CD1c-positive myeloid dendritic cell (primary cell): ENCODE results near the gene HHIPL1.
"Not testable (repeated sequence)": the region's sequence is repeated elsewhere in the genome, so short reads cannot be mapped to it uniquely, and the experiment has no call there.

ENCODE experiments used
- DNase-seq: peaks from one replicate; pipeline ENCODE4 v3.0.0-alpha.2; 2016; ENCODE audit errors: extremely low spot score

The HHIPL1 gene

DNA sequence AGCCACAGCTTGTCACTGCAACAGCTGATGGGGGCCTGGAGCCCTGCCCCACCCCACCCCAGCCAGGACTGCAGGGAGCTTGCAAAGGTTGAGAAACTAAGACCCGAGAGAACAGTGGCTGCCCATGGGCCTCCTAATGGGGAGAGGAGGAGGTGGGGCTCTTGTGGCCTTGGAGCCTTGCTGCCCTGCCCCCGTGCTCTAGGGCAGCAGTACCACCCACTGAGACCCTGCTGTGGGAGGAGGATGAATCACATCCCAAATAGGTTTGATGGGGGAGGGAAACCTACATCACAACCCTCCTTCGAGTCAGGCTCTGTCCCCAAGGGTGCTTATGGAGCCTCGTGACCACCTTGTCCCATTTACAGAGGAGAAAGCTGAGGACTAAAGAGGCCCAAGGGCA, 15.9 kb downstream of the HHIPL1 start:
- no peak for DNase-seq

DNA sequence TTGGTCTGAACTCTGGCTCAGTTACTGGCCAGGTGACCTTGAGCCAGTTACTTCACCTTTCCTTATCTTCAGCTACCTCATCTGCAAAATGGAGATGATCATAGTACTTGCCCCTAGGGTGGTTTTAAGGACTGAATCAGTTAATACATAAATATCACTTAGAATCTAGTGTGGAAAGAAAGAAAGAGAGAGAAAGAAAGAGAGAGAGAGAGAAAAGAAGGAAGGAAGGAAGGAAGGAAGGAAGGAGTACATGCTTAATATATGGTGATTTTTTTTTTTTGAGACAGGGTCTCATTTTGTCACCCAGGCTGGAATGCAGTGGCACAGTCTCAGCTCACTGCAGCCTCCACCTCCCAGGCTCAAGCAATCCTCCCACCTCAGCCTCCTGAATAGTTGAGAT, 16.3 kb downstream of the HHIPL1 start:
- DNase-seq = not testable (repeated sequence)

DNA sequence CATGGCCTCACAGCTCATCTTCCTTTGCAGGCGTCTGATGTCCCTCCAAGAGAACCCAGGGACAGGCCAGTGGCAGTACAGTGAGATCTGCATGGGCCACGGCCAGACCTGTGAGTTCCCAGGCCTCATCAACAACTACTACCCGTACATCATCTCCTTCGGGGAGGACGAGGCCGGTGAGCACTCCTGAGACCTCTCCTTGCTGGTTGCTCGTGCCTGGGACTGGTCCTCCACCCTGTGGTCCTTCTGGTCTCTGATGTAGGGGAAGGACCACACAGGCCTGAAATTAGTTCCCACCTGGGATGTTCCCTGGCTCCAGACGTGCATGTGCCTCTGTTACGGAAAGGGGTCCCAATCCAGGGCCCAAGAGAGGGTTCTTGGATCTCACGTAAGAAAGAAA, 17.9 kb downstream of the HHIPL1 start:
- no peak for DNase-seq

DNA sequence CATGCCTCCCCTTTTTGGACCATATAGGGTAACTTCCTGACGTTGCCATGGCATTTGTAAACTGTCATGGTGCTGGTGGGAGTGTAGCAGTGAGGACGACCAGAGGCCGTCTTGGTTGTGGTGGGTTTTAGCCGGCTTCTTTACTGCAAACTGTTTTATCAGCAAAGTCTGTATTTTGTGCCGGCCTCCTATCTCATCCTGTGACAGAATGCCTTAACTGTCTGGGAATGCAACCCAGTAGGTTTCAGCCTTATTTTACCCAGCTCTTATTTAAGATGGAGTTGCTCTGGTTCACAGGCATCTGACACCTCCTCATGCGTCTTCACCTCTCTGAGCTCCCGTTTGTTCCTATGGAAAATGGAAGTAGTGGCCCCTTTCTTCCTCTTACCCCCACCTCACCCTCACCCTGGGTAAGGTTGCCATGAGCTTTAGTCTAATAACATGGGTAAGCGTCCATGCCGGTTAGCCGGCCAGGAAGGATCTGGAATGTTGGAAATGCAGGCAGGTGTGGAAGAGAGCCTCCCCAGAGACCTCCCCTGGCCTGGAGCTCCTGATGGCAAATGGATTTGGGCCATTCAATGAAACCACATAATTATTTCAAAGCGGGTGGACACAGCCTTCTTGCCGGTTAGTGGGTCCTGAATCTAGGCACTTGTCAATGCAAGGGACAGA, 18.6 kb downstream of the HHIPL1 start:
- DNase-seq = no peak

DNA sequence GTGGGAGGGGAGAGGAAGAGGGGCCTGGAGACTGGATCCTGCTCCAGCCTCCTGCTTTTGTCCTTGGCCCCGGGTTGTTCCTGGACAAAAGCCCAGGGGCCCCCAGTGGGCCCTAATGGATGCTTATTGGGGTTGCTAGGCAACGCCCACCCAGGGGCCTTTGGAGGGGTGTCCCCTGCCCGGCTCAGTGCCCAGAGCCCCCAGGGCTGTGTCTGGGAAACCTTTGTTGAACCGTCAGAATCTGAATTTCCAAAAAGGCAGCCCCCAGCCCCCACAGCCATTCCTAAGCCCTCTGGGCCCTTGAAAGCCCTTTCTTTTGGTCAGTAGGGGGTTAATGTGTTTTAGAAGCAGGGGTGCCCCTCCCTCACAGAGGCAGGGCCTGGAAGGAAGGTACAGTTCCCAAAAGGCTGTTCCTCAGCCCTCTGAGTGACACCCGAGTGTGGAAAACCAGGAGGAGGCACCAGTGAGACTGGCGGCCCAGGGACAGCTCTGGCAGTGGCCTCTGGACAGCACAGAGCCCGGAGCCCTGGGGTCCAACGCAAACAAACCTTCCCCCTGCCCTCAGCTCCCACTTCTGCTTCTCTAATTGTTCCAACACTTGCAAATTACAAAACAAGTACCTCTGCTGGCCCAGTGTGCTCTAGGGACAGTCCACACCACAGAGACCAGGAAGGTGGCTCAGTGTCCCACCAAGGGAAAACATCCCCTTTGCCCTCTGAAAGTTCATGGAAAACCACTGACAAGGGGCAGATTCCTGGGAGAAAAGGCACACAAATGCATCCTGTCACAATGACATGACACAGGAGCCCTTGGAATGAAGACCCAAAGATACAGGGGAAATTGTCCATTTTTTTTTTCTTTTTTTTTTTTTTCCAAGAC, 19.4 kb downstream of the HHIPL1 start:
- no peak for DNase-seq

DNA sequence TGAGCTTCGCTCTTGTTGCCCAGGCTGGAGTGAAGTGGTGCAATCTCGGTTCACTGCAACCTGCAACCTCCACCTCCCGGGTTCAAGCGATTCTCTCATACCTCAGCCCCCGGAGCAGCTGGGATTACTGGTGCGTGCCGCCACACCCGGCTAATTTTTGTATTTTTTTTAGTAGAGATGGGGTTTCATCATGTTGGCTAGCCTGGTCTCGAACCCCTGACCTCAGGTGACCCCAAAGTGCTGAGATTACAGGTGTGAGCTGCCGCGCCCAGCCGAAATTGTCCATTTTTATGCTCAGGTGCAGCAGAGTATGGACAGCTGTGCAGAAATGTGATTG, 20.0 kb downstream of the HHIPL1 start:
- DNase-seq = no peak

DNA sequence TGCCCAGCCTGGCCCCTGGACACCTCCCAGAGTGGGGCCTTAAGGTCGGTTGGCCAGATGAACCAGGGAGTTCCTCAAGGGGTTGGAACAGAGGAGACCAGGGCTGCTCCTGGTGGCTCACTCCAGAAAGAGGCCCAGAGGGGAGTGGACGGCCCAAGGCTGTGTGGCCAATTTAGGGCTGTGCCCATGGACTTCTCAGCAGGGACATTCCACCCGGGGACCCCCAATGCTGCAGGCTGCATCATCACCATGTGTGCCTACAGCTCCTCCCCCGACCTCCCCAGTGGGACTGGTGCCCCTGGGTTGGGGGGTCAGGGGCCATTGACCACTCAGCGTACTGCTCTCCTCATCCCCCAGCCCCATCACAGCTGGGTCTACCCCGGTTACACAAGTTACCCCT, 21.6 kb downstream of the HHIPL1 start:
- DNase-seq = no peak

DNA sequence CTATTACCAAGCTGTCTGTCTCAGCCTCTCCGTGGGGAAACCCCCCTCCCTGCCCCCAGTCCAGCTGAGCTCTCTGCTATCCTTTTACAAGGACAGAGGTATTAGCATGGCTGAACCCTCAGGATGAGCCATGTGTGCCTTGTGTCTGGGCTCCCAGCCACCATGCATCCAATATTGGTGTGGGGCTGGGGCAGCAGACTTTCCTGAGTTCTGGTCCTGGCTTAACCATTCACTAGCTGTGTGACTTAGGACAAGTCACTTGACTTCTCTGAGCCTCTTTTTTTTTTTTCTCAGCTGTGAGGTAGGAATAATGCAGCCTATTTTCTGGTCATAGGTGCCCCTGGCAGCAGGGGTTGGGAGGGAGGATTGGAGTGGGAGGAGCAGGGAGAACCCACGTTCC, 22.1 kb downstream of the HHIPL1 start:
- no peak for DNase-seq

DNA sequence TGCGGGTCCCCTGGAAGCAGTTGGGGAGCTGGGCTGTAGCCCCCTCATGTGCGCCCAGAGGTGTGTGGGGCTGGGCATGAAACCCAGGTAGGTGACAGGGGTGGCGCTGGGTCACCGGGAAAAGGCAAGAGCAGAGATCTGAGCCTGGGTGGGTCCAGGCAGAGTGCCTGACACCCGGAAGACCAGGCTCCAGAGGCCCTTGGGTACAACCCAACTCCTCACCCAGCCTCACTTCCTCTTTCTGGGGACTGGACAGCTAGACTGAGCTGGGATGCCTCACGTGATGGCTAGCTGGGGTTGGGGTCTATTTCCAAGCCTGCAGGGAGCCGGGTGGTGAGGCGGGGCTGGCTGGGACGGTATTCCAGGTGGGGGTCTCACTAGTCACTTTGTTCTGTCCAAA, 22.9 kb downstream of the HHIPL1 start:
- no peak for DNase-seq

DNA sequence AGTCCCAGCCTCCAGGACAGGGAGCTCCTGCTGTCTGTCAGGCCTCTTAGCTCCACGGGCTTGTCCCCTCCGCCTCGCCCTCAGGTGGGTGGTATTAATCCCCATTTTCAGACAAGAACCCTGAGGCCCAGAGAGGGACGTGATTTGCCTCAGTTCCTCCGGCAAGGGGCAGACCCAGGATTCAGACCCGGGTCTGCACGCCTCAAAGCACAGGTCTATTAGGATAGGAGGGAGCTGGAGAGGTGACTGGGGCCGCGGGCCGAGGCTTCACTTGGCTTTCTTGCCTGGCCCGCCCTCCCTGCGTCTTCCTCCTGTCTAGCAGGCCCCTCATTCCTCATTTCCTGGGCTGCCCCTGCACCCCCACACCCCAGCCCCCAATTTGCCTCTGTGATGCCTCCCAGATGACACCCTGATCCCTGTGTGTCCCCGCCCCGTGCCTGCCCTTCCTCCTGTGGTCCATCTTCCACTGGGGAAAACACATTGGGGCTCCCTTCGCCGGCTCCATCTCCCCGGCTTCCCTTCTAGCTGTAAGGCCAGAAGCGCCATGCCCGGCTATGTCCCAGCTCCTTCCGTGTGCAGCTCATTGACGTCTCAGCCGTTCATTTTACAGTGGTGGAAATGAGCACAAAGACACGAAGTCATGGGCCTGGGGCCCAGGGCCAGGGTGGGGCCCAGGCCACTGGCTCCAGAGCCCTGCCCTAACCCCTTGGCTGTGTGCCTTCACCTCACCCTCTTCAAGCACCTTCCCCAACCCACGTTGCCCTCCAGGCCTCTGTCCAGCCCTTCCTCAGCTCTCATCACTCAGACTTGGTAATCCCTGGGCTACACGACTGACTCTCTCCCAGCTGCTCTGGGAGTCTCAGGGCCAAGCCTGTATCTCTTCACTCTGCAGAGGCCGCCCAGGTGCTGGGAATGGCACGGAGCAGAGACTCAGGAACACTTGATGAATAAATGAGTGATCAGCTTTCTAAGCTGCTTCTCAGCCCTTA, 23.7 kb downstream of the HHIPL1 start:
- DNase-seq = no peak

DNA sequence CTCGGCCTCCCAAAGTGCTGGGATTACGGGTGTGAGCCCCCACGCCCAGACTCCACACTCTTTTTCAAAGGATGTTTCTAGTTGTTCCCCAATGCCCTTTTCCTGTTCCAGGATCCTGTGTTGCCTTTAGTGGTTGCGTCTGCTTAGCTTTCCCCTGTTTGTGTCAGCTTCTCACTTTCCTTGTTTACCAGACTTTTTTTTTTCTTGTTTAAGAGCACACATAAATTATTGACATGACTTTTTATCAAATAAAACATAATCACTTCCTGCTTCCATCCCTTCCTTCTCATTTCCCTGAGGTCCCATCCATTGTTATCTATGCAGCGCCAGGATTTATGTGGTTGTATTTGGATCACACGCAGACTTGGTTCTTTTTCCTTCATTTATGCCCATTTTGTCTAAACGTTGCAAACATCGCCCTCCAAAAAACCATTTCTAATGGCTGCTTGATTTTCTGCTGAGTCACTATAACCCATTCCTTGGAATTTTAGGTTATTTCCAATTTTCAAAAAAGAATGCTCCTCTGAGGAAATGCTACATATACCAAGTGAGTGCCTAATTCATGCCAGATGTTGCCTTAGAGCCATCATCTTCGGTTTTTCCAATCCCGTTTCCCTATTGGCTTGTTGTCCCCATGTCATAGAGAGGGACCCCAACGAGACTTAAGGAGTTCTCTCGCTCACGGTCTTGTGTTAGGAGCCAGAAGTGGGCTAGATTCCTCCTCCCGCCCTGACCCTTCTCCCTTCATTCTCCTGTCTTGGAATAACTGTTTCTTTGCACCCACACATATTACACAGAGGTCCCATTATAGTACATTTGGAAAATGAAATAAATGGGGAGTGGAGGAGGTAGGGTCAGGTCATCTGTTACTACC, 25.7 kb downstream of the HHIPL1 start:
- no peak for DNase-seq

DNA sequence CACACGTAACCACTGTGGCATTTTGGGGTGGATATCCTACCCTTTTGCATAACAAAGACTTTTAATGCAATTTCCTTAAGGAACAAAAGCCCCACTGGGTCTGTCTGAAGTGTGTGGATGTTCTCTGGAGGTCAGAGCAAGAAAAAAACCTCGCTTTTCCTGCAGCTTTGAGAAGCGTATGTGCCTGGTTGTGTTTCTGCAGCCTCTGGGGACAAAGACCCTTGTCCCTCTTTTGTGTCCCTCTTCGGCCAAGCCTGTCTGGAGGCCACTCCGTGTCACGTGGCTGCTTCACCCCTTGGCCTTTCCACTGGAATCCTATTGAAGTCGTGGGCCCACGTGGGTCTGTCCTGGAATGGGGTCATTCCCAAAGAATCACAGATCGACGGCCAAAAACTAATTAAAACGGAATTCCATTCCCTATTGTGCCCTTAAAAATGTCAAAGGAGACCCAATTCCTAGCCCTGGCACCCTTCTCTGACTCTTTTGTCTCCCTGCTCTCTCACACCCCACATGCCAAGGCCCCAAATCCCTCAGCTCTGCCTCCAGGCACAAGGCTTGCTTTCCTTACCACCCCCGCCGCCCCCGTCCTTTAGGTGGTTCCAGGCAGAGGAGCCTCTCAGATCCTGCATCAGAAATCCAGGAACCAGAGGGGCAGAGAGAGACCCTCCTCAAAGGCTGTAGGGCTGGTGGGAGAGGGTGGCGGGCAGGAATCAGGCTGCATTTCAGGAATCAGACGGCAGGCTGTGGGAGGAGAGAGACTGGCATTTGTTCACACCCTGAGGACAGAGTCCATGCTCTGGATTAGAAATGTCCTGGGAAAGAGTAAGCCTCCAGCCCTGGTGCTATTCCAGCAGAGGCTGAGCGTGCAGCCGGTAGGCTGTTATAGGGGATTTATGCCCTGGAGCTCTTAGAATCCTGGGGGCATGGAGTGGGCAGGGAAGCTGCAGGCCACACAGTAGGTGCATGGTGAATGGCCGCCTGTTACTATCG, 26.6 kb downstream of the HHIPL1 start:
- no peak for DNase-seq

DNA sequence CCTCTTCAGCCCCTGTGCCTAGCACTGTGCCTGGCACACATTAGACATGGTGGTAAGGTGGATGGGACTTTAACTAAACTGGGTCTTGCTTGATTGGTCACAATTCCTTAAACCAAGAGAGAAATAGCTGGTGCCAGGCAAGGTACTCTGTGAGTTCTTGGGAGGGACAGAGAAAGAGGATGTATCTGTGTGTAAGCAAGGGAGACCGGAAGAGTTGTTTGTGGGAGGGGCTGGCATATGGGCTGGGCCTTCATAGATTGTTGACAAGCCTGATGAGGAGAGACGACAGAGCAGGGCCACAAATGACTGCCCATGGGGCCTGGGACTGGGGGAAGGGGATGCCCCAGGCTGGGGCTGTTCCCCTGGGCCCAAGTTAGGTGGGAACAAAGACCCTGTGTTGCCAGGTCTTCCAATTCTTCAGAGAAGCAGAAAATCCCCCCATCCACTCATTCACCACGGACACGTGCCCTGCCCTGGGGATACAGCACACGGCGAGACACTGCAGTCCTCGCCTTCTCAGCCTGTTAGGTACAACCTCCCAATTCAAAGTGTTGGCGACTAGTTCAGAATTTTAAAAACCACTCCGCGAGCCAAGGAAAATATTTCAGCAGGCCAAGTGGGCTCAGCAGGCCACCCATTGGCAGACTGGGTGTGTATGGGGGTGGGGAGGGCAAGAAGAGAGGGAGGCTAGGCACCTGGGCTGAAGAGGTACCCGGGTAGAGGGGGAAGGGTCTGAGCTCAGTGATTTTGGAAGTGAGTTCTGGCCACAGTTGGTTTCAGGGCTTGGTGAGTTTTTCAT, 27.8 kb downstream of the HHIPL1 start:
- DNase-seq = peak; percentile 26

DNA sequence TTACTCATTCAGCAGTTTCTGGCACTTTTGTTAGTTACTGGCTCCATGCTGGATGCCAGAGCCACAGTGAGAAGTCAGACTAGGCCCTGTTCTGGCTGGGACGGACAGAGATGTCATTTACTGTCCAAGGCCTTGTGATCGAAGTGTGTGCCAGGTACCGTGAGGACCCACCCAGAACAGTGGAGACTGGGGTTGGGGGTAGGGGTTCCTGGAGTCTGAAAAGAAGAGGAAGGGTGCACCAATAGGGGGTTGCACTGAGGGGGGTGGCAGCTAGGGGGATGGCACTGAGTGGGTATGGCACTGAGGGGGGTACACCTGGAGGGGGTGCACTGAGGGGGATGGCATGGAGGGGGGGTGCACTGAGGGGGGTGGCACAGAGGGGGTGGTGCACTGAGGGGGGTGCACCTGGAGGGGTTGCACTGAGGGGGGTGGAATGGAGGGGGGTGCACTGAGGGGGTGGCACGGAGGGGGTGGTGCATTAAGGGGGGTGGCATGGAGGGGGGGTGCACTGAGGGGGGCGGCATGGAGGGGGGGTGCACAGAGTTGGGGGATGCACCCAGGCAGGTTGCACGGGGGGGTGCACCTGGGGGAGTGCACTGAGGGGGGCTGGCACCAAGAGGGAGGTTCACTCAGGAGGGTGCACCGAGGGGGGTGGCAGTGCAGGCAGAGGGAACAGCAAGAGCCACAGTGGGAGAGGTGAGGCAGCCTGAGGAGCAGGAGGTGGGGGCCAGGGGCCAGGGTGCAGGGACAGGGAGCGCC, 28.6 kb downstream of the HHIPL1 start:
- no peak for DNase-seq

DNA sequence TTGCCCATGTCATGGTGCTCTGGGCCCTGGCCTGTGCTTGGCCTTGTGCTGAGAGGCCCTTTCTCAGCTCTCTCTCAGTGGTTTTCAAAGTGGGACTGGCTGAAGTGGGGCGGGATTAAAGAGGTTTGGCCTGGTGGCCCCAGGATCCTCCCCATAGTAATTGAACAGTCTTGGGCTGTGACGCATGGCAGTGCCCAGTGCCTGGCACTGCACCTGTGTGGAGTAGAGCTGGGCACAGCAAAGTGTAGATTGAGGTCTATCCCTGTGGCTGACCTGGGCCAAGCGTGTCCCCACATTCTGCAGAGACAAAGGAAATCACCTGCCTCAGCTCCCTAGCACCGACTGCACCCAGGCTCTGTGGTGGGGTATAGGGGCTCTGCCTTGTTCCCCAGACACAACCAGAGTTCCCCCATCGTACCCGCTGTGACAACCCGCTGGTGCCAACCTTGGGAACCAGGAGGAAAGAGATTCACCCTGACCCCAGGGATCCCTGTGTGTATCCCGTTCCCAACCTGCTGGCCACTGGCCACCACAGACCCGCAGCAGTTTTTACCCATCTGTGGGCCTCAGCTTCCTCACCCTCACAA, 29.2 kb downstream of the HHIPL1 start:
- DNase-seq = no peak

DNA sequence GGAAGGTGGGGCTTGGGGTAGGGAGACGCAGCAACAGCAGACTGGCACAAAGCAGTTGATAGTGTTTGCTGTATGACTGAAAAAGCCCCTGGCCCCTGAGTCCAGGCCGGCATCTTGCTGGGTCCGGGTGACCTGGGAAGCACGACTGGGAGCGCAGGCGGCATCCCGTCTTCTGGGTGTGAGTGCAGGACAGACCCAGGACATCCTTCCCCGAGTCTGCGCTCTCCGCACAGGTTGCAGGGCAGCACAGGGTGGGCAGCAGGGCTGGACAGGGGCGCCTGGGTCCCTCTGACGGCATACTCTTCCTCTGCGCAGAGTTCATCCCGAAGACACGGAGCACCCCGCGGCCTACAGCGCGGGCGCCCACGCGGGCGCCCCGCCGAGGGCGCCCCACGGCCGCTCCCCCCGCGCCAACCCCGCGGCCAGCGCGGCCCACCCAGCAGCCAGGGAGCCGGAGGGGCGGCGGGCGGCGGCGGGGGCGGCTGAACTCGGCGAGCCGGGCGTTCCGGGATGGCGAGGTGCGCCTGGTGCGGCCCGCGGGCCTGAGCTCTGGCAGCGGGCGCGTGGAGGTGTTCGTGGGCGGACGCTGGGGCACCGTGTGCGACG, 29.9 kb downstream of the HHIPL1 start:
- no peak for DNase-seq

DNA sequence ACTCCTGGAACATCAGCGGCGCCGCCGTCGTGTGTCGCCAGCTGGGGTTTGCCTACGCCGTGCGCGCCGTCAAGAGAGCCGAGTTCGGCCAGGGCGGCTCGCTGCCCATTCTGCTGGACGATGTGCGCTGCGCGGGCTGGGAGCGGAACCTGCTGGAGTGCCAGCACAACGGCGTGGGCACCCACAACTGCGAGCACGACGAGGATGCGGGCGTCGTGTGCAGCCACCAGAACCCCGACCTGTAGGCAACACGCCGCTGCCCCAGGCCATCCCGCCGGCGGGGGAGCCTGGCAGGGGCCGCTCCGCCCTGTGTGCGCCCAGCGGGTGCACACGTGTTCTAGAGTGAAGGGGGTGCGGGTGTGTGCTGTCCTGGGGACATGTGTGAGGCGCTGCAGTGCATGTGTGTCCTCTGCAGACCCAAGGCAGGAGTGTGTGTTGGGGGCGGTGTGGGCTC, 30.5 kb downstream of the HHIPL1 start:
- DNase-seq = no peak

DNA sequence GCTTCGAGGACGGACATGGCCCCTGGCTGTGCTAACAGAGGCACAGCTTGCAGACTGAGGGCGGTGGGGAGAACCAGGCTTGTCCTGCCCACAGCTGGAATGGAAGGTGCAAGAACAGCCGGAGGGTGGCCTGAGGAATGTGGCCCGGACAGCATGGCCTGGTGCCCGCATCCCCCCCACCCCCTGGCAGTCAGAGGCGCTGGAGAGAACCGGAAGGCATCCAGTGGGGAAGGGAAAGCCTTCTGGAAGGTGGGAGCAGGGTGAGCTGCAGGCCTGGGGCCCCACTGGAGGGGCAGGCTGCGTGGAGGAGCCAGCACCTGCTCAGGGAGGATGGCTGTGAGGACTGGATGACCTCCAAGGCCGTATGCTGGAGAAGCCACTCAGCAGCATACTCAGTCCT, 31.0 kb downstream of the HHIPL1 start:
- DNase-seq = no peak
